Posterior vena cava (tissue), 2 donors: ENCODE results near the gene VWDE. TPM values are rescaled to one million over a fixed set of nuclear protein-coding genes. Genes with fewer than 3 reads are reported as not detected.
"Not testable (repeated sequence)": the region's sequence is repeated elsewhere in the genome, so short reads cannot be mapped to it uniquely, and the experiment has no call there.

Experiments used
- DNase-seq: peaks from one replicate; pipeline ENCODE4 v3.0.0-alpha.2; 2020; ENCODE audit warnings: low spot score
- intact Hi-C, 2 donors: fragments of 100-400 bp; cut with DNase I; formaldehyde crosslinking; loops; one replicate each; pipeline versions ENCODE4 v1.14.1 to v1.14.2; 2022 to 2023
- total RNA-seq, 2 donors: library from RNA; stranded (reverse); fragmentation: NEBNext Ultra II Directional; extraction: Animal tissue kit (Norgen Biotek cat#: 25700); gene quantifications; one replicate each; pipeline ENCODE4 v1.2.1, GENCODE V29; 2021
- donor health status: DM: yes; HTN: yes; CAD: no.
- donor health status: DM: yes; HTN: yes; CAD: no.

Gene VWDE
- total RNA-seq, 2 donors from 2014 or later: 0.09 to 0.10 TPM

DNA sequence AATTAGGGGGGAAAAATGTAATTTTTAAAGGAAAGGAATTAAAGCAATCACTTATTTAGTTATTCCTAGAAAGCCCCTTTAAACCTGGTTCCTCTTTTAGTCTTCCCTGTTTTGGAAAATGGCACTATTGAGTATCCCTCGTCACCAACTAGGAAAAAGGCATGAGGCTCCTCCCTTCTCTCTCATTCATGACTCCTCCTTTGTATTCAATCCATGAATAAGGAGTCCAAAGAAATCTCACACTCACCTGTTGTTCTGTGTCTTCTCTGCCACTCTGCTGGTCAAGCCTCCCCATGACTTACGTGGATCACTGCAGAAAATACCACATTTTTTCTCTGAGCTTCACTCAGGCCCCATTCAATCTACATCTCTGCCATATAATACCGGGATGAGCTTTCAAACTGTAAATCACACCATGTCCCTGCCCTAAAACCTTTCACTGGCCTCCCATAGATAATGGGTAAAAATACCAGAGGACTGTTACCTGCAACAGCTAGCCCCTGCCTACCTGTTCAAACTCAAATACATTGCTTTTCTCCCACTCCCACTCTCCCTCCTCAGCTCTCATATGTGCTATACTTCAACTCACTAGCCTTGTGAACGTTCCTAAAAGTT lies 5.5 kb upstream of the VWDE start:
- DNase-seq: no peak
- intact Hi-C loops: no loop called here

DNA sequence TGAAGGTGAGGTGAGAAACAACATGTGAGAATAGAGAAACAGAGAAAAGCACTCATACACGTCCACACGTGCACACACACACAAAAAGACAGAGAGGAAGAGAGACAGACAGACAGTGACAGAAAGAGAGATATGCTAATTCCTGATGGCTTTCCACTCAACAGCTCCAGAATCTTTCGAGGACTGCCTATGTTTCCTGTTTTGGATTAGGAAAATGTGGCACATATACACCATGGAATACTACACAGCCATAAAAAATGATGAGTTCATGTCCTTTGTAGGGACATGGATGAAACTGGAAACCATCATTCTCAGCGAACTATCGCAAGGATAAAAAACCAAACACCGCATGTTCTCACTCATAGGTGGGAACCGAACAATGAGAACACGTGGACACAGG lies 4.0 kb upstream of the VWDE start:
- intact Hi-C loops, DNase-seq: not testable (repeated sequence)

GRCh38 chr7:12402365-12402725 lies 1.3 kb downstream of the VWDE start:
- DNase-seq: no peak
- intact Hi-C loops: no loop called here

DNA sequence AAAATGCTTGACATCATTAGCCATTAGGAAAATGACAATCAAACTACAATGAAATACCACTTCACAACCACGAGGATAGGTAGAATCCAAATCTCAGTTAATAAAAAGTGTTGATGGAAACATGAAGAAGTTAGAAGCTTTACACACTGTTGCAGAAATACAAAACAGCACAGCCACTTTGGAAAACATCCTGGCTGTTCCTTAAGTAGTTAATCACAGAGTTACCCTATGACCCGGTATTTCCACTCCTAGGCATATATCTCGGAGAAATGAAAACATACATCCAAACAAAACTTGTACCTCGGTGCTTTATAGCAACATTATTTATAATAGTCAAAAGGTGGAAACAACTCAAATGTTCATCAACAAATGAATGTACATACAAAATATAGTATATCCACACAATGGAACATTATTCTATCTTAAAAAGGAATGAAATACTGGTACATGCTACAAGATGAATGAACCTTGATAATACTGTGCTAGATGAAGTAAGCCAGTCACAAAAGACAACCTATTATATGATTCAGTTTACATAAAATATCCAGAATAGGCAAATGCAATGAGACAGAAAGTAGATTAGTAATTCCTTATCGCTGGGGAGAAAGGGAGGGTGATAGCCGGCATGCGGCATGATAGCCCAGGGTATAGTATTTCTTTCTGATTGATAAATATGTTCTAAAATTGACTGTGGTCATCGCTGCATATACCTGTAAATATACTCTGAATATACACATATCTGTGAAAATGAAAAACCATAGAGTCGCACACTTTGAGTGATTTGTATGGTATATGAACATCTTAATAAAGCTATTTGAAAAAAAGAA lies 1.9 kb downstream of the VWDE start:
- DNase-seq: no peak
- intact Hi-C loops: no loop called here

DNA sequence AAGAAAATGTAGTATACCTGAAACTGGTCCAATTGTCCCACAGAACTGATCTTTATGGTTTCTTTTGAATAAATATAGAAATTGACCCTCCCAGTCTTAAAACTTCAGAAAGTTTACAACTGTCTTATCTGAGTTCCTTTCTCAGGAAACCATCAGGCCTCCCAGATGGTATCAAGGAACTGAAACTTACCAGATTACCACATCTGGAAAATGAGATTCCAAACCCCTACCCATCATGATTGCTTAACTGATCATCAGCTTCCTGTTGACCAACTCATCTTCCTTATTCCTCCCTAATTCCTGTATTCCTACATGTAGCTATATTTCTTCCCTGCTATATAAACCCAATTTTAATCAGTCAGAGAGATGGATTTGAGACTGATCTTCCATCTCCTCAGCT lies 5.5 kb downstream of the VWDE start:
- DNase-seq: no peak
- intact Hi-C loops: no loop called here

DNA sequence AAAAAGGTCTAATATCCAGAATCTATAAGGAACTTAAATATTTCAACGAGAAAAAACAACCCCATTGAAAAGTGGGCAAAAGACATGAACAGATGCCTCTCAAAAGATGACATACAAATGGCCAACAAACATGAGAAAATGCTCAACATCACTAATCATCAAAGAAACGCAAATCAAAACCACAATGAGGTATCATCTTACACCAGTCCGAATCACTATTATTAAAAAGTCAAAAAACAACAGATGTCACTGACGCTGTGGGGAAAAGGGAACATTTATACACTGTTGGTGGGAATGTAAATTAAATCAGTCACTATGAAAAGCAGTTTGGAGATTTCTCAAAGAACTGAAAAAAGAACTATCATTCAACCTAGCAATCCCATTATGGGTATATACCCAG lies 6.0 kb downstream of the VWDE start:
- no peak for DNase-seq
- intact Hi-C loops: no loop called here

- intact Hi-C loops: not testable (repeated sequence)
Observed at GRCh38 chr7:12396670-12397069, 7.0 kb downstream of the VWDE start.

DNA sequence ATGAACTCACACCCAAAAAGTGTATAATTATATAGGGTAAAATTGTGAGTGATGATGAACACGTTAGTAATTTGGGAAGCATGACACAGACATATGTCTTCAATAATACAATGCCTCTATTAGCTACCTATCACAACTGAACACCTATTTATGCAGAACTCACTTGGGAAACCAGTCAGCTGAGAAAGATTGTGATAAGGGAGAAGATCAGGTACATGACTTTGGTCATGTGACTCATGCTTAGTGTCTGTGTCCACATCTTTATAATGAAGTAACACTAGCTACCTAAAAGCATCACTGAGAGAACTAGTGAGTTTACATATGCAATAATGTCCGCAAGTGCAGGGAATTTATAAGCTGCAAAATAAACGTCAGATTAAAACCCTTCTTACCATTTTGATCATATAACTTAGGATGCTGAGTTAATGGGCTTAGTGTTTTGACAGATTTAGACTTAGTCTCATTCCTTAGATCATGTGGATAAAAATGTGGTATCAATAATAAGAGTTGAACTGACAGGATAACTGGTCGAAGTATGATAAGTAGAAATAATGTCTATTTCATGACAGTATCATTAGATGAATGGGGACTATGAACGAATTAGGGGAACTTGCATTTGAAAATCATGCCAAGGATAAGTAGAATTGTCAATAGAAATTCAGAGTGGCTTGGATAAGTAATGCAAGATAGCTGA lies 11.6 kb downstream of the VWDE start:
- intact Hi-C loops: no loop called here
- no peak for DNase-seq

More at GRCh38 chr7:12396670-12397069, 7.0 kb downstream of the VWDE start:
- not testable (repeated sequence) for DNase-seq

DNA sequence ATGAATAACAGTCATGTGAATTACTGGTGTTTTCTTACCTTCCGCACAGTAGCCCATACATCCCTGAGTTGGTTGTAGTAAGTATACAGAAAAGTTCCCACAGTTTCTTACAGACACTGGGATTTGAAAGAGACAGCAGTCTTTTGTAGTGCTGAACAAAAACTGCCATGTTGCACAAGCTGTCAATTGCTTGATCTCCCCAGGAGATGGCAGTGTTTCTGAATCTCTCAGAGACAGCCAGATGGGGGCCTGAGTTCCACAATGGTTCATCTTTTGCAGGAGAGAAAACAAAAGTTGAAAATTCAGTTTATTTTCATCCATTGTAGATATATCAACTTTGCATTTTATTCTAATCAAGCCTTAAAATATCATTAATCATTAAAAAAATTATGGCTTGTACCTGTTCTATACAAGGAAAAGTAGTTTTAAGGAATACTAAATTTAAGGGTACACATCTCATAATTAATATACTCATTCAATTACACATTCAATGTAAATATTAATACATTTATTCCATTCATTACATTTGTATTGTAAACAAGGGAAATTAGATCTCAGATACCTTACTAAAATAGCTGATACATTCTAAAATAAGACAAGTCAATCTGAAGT lies 14.5 kb downstream of the VWDE start:
- no peak for DNase-seq
- intact Hi-C loops: no loop called here

DNA sequence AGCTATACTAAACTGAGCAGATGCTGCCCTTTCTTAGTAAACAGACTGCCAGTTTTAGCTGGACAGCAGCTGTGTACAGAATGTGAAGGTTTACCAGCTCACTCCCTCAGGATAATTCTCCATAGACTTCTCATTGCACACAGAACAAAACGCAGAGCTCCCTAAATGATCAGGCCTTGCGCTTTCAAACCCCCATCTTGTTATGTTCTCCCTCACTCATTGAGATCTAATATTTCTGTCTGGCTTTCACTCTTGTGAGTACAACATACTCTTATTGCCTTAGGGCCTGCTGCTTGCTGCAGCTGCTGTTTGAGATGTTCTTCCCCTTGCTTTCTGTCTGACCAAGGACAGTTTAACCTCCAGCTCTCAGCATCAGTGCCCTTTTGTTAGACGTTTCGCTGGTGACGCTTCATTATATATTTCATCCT lies 17.3 kb downstream of the VWDE start:
- intact Hi-C loops: no loop called here
- DNase-seq: no peak

DNA sequence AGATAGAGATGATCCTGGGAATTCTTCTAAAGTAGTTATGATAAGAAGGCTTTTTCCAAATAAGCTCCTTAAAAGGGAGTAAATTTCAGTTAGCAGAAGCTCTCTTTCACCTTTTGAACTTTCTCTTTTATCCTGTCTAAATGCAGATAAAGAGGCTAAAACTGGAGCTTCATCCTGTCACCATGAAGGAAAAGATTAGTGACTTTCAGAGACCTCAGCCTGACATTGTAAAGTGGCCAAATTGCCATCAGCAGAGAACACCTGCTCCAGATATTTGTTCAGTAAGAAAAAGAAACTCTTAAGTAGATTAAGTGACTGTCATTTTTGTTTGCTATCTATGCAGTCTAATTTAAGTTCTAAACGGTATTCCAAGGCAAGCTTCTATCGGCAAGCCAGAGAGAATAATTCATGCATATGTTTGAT lies 18.3 kb downstream of the VWDE start:
- intact Hi-C loops: no loop called here
- DNase-seq: no peak

DNA sequence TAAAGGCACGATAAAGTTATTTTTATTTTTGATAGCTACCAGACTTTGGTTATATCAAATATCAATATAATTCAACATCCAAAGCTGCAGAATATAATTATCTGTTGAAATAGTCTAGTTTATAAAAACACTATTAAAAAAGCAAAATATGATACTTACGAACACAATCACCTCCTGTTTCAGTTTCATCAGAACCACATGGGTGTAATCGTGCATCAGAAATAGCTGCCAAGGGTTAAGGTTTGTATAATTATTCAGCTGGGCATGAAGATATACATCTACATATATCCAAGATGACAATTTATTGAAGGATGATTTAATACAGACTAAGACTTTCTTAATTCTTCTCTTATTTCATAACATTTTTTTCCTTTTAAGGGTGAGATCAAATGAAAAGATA lies 20.3 kb downstream of the VWDE start:
- intact Hi-C loops: no loop called here
- no peak for DNase-seq

DNA sequence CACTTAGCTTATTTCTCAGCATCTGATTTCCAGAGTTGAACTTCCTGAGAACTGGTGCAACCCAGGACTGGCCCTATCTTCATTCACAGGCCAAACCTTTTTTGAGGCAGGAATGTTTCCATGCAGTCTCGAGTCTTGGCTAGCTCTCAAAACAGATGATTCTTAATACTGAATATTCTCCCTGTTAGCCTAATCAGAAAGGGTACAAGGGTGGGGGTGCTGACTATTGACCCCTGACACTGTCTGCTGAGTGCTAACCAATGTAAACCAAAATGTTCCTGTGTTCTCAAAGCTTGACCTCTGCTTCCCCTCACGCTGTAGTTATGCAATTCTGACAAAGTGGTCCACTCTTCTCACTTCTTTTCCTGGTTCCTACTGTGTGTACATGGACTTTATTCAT lies 25.3 kb downstream of the VWDE start:
- intact Hi-C loops: no loop called here
- DNase-seq: no peak

GRCh38 chr7:12377406-12377805 lies 26.3 kb downstream of the VWDE start:
- intact Hi-C loops: no loop called here
- DNase-seq: no peak

DNA sequence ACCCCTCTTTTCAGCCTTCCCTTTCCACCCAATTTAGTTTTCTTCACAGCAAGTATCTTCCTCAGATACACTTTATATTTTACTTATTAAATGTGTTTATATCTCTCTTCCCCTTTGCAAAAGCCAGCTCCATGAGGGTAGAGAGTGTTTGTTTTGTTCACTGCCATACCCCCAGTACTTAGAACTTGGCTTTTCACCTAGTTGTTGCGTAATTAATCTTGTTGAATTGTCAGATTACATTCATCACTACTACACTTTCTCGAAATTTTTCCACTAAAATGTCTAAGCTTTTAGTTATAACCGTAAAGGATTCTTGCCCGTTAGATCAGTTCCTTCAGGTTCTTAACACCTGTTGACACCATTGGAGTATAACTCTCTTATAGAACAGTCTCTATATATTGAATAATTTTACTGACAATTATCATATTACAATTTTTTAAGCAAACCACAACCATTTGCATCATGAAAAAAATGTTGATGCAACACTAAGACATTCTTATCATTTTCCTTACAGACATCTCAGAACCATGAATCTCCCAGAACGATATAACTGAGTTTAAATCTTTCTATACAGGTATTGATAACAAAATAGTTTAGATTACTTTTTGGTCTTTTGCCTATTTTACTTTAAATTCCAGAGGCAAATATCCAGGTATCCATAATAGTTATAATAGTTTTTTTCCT lies 29.9 kb downstream of the VWDE start:
- DNase-seq: no peak
- intact Hi-C loops: no loop called here

GRCh38 chr7:12370249-12370648 lies 33.4 kb downstream of the VWDE start:
- no peak for DNase-seq
- intact Hi-C loops: no loop called here

GRCh38 chr7:12369756-12370155 lies 33.9 kb downstream of the VWDE start:
- no peak for DNase-seq
- intact Hi-C loops: no loop called here

- DNase-seq: no peak
- intact Hi-C loops: no loop called here
Observed at GRCh38 chr7:12369072-12369471, 34.6 kb downstream of the VWDE start.

DNA sequence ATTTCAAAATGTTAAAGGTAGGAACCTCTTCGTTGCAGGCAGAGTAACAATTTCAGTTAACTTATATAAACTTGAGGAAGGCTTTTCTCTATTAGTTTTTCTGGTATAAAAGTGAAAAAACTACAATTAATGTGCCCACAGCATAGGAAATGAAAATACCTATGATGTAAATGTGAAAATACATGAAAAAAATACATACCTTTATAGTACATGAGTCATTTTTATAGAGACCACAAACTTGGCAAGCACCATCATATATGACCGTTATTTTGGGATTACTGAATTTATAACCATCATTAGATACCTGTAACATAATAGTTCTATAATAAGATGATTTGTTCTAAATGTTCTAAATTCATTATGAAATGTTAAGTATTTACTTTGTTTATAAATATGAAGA lies 42.7 kb downstream of the VWDE start:
- intact Hi-C loops: no loop called here
- no peak for DNase-seq

GRCh38 chr7:12358694-12359093 lies 45.0 kb downstream of the VWDE start:
- DNase-seq: no peak
- intact Hi-C loops: no loop called here
